ENCODE results near the gene ME3. TPM values are rescaled to one million over a fixed set of nuclear protein-coding genes. Genes with fewer than 3 reads are reported as not detected.

ME3 gene
- total RNA-seq, 1 donor from 2014 or later, result 28.5 TPM

DNA sequence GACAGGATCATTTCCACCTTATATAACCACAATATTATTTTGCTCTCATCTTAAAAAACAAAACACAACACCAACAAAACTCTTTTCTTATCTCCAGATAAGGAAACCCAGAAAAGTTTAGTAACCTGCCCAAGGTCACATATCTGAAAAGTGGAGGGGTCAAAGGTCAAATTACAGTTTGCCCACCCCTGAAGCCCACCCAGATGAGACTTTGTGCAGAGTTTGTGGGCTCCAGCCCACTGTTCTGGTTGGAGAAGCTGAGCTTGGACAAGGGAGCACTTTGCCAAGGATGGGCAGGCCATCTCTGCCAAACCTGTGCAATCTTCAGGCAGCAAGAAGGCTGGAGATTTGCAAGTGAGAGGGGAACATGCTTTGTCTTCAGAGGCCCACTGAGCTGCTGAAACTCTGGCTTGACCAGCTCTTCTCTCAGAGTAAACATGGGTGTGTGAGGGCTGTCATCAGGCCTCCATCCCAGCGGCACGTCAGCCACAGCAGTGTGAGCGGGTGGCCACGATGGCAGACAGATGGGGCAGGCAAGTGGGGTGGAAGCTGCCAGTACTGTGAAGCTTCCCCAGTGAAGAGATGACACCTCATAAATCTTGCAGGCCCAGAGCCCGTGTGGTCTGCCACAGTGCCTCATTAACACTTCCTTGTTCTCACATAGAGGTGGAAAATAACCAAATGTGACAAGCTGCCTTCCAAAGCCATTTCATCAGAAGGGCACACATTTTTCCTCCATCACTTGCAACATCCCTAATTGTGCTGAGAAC is 186.0 kb downstream of the ME3 start:
- no peak for DNase-seq (ENCODE audit: extremely low spot score in 2 of 2)

GRCh38 chr11:86484795-86485166 is 187.6 kb downstream of the ME3 start:
- intact Hi-C loops (cut with DNase I), result no loop called here
- TF ChIP-seq POLR2AphosphoS5 (IDR thresholded peaks at IDR 0.05; ENCODE audit: insufficient read depth in 1 of 2, low read depth in 1 of 2) (no peak), POLR2A (IDR thresholded peaks at IDR 0.05) (no peak)
- TF ChIP-seq, protein P1, sequence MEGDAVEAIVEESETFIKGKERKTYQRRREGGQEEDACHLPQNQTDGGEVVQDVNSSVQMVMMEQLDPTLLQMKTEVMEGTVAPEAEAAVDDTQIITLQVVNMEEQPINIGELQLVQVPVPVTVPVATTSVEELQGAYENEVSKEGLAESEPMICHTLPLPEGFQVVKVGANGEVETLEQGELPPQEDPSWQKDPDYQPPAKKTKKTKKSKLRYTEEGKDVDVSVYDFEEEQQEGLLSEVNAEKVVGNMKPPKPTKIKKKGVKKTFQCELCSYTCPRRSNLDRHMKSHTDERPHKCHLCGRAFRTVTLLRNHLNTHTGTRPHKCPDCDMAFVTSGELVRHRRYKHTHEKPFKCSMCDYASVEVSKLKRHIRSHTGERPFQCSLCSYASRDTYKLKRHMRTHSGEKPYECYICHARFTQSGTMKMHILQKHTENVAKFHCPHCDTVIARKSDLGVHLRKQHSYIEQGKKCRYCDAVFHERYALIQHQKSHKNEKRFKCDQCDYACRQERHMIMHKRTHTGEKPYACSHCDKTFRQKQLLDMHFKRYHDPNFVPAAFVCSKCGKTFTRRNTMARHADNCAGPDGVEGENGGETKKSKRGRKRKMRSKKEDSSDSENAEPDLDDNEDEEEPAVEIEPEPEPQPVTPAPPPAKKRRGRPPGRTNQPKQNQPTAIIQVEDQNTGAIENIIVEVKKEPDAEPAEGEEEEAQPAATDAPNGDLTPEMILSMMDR (IDR thresholded peaks at IDR 0.05), result no peak

More for the DNA sequence above, 186.0 kb downstream of the ME3 start:
- TF ChIP-seq POLR2A (IDR thresholded peaks at IDR 0.05) (no peak), POLR2AphosphoS5 (IDR thresholded peaks at IDR 0.05; ENCODE audit: insufficient read depth in 1 of 2, low read depth in 1 of 2) (no peak)
- Histone ChIP-seq H3K4me1 (peaks cover 36% of the 10 kb centered on the region), H3K27ac (no peak overlapping the region), H3K4me3 (no peak overlapping the region), H3K36me3 (no peaks in the 10 kb centered on the region), H3K9me3 (no peaks in the 10 kb centered on the region), H3K27me3 (no peaks in the 10 kb centered on the region)
- intact Hi-C loops (cut with DNase I), result no loop called here

DNA sequence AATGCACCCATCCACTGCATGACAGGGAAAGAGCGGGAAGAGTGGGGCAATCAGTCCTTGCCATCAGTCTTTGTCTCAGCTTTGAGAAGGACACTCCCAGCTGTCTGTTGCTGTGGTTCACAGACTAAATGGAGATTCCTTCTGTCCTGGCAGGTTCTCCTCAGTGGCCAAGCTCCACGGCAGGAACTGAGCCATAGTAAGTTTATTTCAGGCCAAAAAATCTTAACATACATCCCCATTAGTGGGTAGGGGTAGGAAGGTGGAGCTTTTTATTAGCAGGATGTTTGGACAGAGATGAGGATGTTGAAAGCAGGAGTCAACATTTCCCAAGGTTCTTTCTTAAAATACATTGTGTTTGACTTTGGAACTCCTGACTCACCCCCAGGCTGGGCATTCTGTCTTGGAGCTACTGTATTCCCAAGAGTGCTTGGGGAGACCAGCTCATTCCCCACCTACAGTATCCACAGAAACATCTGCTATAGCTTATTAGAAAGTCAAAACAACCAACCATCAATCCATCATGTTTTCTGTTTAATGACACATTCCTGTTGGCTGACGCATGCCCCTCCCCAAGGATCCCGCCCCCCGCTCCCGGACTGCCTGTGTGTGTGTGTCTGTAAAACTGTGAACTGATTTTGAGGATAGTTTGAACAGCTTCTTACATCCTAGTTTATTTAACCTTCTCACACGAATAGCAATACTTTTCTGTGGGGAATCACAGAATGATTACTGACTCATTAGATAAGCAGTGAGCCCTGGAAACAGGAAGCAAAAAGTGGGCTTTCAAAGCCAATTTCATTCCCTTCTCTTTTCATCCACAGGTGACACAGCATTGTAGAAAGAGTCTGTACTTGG is 188.2 kb downstream of the ME3 start:
- Histone ChIP-seq H3K27me3 (no peaks in the 10 kb centered on the region), H3K27ac (peak overlapping the region; percentile 70), H3K4me1 (peaks cover 36% of the 10 kb centered on the region), H3K4me3 (no peak overlapping the region), H3K36me3 (no peaks in the 10 kb centered on the region), H3K9me3 (no peaks in the 10 kb centered on the region)
- intact Hi-C loops (cut with DNase I), result no loop called here
- no peak for DNase-seq (ENCODE audit: extremely low spot score in 2 of 2)
- TF ChIP-seq, protein P1 (IDR thresholded peaks at IDR 0.05), result no peak
- TF ChIP-seq POLR2AphosphoS5 (IDR thresholded peaks at IDR 0.05; ENCODE audit: insufficient read depth in 1 of 2, low read depth in 1 of 2) (no peak), POLR2A (IDR thresholded peaks at IDR 0.05) (no peak)

More at GRCh38 chr11:86484795-86485166, 187.6 kb downstream of the ME3 start:
- Histone ChIP-seq H3K4me1 (peaks cover 36% of the 10 kb centered on the region), H3K27me3 (no peaks in the 10 kb centered on the region), H3K27ac (peak overlapping the region; percentile 70), H3K4me3 (no peak overlapping the region), H3K9me3 (no peaks in the 10 kb centered on the region), H3K36me3 (no peaks in the 10 kb centered on the region)
- no peak for DNase-seq (ENCODE audit: extremely low spot score in 2 of 2)

DNA sequence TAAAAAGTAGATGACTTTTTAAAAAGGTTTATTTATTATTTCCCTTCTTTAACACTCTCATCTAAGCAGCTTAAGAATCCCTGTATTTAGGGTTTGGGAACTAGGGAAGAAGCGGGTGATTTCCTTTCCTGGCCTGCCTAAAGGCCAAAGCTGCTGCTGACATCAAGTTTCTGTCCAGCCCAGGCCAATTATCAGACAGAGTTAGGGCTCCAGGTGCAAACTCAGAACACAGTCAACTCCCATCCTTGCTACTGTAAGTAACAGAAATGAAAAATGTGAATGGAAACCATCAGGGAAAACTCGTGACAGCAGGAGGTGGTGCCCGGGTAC is 188.8 kb downstream of the ME3 start:
- H3K4me1 ChIP-seq, result peaks cover 38% of the 10 kb centered on the region
- H3K27ac ChIP-seq, result peak overlapping the region; percentile 70
- TF ChIP-seq, protein P1 (IDR thresholded peaks at IDR 0.05), result no peak
- no peak for TF ChIP-seq POLR2A (IDR thresholded peaks at IDR 0.05)
- TF ChIP-seq POLR2AphosphoS5 (IDR thresholded peaks at IDR 0.05; ENCODE audit: insufficient read depth in 1 of 2, low read depth in 1 of 2), result no peak
- H3K4me3 ChIP-seq, result no peak overlapping the region
- no peak for DNase-seq (ENCODE audit: extremely low spot score in 2 of 2)
- no peaks in the 10 kb centered on the region for H3K36me3 ChIP-seq
- H3K9me3 ChIP-seq, result no peaks in the 10 kb centered on the region
- intact Hi-C loops (cut with DNase I), result no loop called here
- H3K27me3 ChIP-seq, result no peaks in the 10 kb centered on the region

- H3K27me3 ChIP-seq, result no peaks in the 10 kb centered on the region
- TF ChIP-seq POLR2A (IDR thresholded peaks at IDR 0.05), result no peak
- TF ChIP-seq, protein P1 (IDR thresholded peaks at IDR 0.05), result no peak
- no peak for TF ChIP-seq POLR2AphosphoS5 (IDR thresholded peaks at IDR 0.05; ENCODE audit: insufficient read depth in 1 of 2, low read depth in 1 of 2)
- peak overlapping the region; percentile 70 for H3K27ac ChIP-seq
- no peak for DNase-seq (ENCODE audit: extremely low spot score in 2 of 2)
- H3K4me1 ChIP-seq, result peaks cover 47% of the 10 kb centered on the region
- intact Hi-C loops (cut with DNase I), result no loop called here
- no peak overlapping the region for H3K4me3 ChIP-seq
- no peaks in the 10 kb centered on the region for H3K9me3 ChIP-seq
- no peaks in the 10 kb centered on the region for H3K36me3 ChIP-seq
Observed at GRCh38 chr11:86482692-86483091, 189.7 kb downstream of the ME3 start.

Data from vagina (tissue), 2 donors.